HFFc6 (cell line): ENCODE measurements around the gene MAMLD1. TPM values are rescaled to one million over a fixed set of nuclear protein-coding genes. Genes with fewer than 3 reads are reported as not detected.

Source experiments
- DNase-seq: peaks from one replicate; pipeline ENCODE4 v3.0.0-alpha.2; 2018
- H3K27ac Mint-ChIP-seq: 2 replicates; pipeline ENCODE4 v1.8.0; 2020; ENCODE audit warnings: mild to moderate bottlenecking, mixed read lengths
- H3K27me3 Mint-ChIP-seq: 2 replicates; pipeline ENCODE4 v1.8.0; 2021; ENCODE audit warnings: mild to moderate bottlenecking, moderate library complexity, mixed read lengths; ENCODE audit not compliant: insufficient read depth
- H3K36me3 Mint-ChIP-seq: 2 replicates; pipeline ENCODE4 v1.8.0; 2021; ENCODE audit warnings: low read depth, mixed read lengths
- H3K4me1 Mint-ChIP-seq: 2 replicates; pipeline ENCODE4 v1.8.0; 2020; ENCODE audit warnings: low read depth, mixed read lengths
- H3K4me3 Mint-ChIP-seq: 2 replicates; pipeline ENCODE4 v1.8.0; 2020; ENCODE audit warnings: mild to moderate bottlenecking, moderate library complexity, mixed read lengths
- H3K9me3 Mint-ChIP-seq: 2 replicates; pipeline ENCODE4 v1.8.0; 2020; ENCODE audit warnings: mild to moderate bottlenecking, mixed read lengths
- total RNA-seq, 6 experiments: library from RNA; stranded (reverse); fragmentation: NEBNext Ultra II Directional; extraction: Animal tissue kit (Norgen Biotek cat#: 25700); gene quantifications; 2 replicates in 1 of 6; 3 replicates in 5 of 6; pipeline ENCODE4 v1.2.3, GENCODE V29; 2021
- TF ChIP-seq, protein P1 (sequence below): fragments of 200-600 bp; sonication (generic); IDR thresholded peaks from 2 replicates; pipeline ENCODE4 v1.5.0; 2021; ENCODE audit warnings: antibody characterized with exemption, mild to moderate bottlenecking

MAMLD1 gene
- total RNA-seq, 6 experiments from 2014 or later: 4.0 to 5.3 (median 4.7) TPM

DNA sequence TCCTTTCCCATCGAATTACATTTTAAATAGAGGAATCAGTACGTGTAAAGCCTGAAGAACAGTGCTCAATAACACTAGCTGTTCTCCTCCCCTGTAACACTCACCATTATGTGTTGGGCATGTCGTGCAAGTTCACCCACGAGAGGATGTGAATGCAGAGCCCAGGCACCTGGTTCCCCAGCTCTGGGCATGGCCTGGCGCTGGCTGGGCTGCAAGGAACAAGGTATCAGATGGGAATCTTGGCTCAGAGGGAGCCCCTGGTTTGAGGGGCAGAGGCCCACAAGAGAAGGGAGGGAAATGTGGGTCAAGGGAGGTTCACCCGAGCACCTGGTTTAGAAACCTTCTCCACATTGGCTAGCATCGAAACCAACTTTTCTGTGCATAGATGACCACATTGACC is 163.6 kb downstream of the MAMLD1 start:
- H3K9me3 Mint-ChIP-seq: no peaks in the 10 kb centered on the region
- no peak overlapping the region for H3K27ac Mint-ChIP-seq
- H3K36me3 Mint-ChIP-seq: no peaks in the 10 kb centered on the region
- no peak overlapping the region for H3K4me3 Mint-ChIP-seq
- H3K4me1 Mint-ChIP-seq: peaks cover 3% of the 10 kb centered on the region; the same call in 1 of the 2 replicates
- DNase-seq: no peak
- H3K27me3 Mint-ChIP-seq: peaks cover 10% of the 10 kb centered on the region
- TF ChIP-seq, protein P1, sequence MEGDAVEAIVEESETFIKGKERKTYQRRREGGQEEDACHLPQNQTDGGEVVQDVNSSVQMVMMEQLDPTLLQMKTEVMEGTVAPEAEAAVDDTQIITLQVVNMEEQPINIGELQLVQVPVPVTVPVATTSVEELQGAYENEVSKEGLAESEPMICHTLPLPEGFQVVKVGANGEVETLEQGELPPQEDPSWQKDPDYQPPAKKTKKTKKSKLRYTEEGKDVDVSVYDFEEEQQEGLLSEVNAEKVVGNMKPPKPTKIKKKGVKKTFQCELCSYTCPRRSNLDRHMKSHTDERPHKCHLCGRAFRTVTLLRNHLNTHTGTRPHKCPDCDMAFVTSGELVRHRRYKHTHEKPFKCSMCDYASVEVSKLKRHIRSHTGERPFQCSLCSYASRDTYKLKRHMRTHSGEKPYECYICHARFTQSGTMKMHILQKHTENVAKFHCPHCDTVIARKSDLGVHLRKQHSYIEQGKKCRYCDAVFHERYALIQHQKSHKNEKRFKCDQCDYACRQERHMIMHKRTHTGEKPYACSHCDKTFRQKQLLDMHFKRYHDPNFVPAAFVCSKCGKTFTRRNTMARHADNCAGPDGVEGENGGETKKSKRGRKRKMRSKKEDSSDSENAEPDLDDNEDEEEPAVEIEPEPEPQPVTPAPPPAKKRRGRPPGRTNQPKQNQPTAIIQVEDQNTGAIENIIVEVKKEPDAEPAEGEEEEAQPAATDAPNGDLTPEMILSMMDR: no peak

DNA sequence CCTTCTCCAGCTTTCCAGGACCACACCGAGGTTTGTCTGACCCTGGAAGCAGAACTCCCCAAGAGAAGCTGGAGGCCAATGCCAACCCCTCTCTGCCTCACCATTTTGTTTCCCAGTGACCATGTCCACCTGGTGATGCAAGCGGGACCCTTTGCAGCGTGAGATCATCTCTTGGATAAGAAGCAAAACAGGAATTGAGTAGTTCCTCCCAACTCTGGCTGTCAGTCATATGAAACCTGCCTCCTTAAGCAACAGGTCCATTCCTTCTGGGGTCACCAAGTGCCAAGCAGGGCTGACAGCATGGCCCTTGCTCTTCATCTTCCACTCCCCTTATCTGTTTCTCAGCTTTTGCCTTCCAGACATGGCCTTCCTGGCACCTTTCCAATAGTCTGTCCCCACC is 164.0 kb downstream of the MAMLD1 start:
- Mint-ChIP-seq H3K9me3 (no peaks in the 10 kb centered on the region), H3K4me1 (no peaks in the 10 kb centered on the region)

DNA sequence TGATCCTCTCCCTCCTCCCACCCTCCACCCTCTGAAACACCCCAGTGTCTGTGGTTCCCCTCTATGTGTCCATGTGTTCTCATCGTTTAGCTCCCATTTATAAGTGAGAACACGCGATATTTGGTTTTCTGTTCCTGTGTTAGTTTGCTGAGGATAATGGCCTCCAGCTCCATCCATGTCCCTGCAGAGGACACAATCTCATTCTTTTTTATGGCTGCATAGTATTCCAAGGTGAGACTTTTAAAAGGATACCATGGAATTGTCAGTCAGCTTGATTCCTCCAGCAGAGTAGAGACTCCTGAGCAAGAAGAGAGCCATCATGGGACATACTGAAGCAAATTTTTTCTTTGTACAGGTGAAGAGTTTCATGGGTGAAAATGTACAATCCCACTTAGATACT is 166.5 kb downstream of the MAMLD1 start:
- Mint-ChIP-seq H3K27me3 (peaks cover 9% of the 10 kb centered on the region), H3K36me3 (no peaks in the 10 kb centered on the region), H3K4me3 (no peak overlapping the region), H3K4me1 (no peaks in the 10 kb centered on the region), H3K27ac (no peak overlapping the region), H3K9me3 (peaks cover 9% of the 10 kb centered on the region)
- no peak for DNase-seq
- TF ChIP-seq, protein P1: no peak

More for the DNA sequence above, 164.0 kb downstream of the MAMLD1 start:
- no peak overlapping the region for H3K27ac Mint-ChIP-seq
- no peaks in the 10 kb centered on the region for H3K36me3 Mint-ChIP-seq
- TF ChIP-seq, protein P1: no peak
- H3K4me3 Mint-ChIP-seq: no peak overlapping the region
- peaks cover 10% of the 10 kb centered on the region for H3K27me3 Mint-ChIP-seq
- DNase-seq: no peak

DNA sequence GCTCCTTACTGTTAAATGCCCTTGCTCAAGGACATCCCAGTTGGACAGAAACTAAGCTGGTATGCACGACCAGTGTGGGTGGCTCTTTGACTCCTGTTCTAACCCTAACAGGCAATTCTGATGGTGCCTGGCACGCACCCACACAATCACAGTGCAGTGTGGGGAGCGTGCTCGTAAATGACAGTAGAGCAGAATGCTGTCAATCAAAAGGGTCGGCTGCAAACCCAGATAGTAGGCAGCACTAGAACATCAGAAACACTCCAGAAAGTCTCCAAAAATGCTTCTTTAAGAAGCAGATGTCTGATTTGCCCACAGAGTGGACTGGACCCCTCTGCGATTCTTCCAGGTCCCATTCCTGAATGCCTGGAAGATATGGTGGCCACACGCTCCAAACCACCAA is 167.7 kb downstream of the MAMLD1 start:
- H3K9me3 Mint-ChIP-seq: peaks cover 13% of the 10 kb centered on the region
- H3K36me3 Mint-ChIP-seq: no peaks in the 10 kb centered on the region
- TF ChIP-seq, protein P1: no peak
- DNase-seq: no peak
- H3K27me3 Mint-ChIP-seq: peaks cover 12% of the 10 kb centered on the region
- H3K4me1 Mint-ChIP-seq: no peaks in the 10 kb centered on the region
- H3K4me3 Mint-ChIP-seq: no peak overlapping the region
- H3K27ac Mint-ChIP-seq: no peak overlapping the region

DNA sequence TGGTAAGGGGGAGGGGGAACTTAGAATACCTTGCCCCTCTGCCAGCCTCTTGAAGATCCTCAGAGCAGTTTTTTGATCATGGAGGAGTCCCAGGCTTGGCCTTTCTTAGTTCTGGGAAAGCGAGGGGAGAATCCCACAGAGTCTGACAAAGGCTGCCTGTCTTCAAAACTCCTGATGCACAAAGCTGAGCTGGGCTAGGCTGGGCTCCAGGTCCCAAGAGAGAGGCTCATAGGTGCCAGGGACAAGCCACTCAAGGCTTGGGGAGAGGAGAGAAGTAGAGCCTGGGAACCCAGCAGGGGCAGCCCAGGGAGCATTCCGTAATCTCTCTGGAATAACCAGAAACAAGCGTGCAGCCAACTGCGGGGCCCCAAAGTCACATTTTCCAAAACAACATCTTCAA is 168.3 kb downstream of the MAMLD1 start:
- Mint-ChIP-seq H3K36me3 (no peaks in the 10 kb centered on the region), H3K27ac (no peak overlapping the region), H3K4me3 (no peak overlapping the region), H3K27me3 (peaks cover 7% of the 10 kb centered on the region; the same call in 1 of the 2 replicates), H3K9me3 (peaks cover 19% of the 10 kb centered on the region), H3K4me1 (no peaks in the 10 kb centered on the region)
- TF ChIP-seq, protein P1: no peak
- DNase-seq: no peak

DNA sequence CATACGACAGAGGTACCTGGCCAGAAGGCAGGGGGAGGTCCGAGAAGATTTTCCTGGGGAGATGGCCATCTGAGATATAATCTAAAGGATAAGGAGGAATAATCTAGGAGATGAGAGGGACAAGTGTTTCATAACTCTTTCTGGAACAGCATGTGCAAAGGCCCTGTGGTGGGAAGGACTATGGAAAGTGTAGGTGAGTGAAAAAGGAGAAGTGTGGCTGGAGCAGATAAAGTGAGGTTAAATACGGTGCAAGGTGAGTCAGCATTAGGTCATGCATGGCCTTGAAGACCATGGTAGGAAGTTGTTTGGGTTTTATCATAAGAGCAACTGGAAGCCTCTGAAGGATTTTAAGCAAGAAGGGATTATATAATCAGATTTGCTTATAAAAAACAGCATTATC is 170.7 kb downstream of the MAMLD1 start:
- Mint-ChIP-seq H3K9me3 (peaks cover 31% of the 10 kb centered on the region), H3K27ac (no peak overlapping the region), H3K27me3 (peaks cover 7% of the 10 kb centered on the region; the same call in 1 of the 2 replicates), H3K36me3 (no peaks in the 10 kb centered on the region), H3K4me1 (no peaks in the 10 kb centered on the region), H3K4me3 (no peak overlapping the region)
- TF ChIP-seq, protein P1: no peak
- no peak for DNase-seq
